ENCODE results near the gene FKBP5.

FKBP5 gene

DNA sequence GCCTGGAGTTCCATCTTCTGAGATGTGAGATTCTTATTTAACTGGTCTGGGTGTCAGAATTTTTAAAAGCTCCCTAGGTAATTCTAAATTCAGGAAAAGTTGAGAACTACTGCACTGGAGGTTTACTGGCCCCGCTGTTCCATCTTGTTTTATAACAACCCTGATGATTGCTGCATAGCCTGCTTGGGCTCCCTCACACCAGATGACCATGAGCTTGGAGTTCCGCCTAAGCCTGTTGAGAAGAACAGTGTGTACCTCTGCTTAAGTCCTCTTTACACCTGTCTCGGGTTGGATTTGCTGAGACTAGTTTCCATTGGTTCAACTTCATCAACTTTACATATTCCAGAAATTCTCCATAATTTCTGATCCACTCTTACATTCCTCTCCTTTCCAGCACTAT is 77.9 kb downstream of the FKBP5 start:
- Histone ChIP-seq H3K27me3 (ENCODE audit: insufficient read depth, low read length) (no peaks in the 10 kb centered on the region), H3K9ac (ENCODE audit: low read length) (no peak overlapping the region), H3K9me2 (ENCODE audit: low read depth, low read length) (no peaks in the 10 kb centered on the region), H3K4me1 (ENCODE audit: insufficient read depth, low read length, severe bottlenecking) (no peaks in the 10 kb centered on the region), H3K4me2 (ENCODE audit: low read length) (no peak overlapping the region), H3K79me2 (ENCODE audit: insufficient read depth, low read length) (no peaks in the 10 kb centered on the region), H3K36me3 (ENCODE audit: insufficient read depth, low read length) (peaks cover 83% of the 10 kb centered on the region), H3K27ac (ENCODE audit: low read depth, low read length, poor library complexity, severe bottlenecking) (no peak overlapping the region), H3F3A (ENCODE audit: insufficient read depth, low read length) (no peaks in the 10 kb centered on the region; the same call in 1 of the 2 replicates), H4K20me1 (ENCODE audit: insufficient read depth, low read length) (no peaks in the 10 kb centered on the region), H3K4me3 (ENCODE audit: low read depth, low read length, poor library complexity, severe bottlenecking) (no peak overlapping the region), H2AFZ (ENCODE audit: low read length) (no peak overlapping the region), H3K9me3 (ENCODE audit: low read length) (no peaks in the 10 kb centered on the region)
- TF ChIP-seq, protein P1, sequence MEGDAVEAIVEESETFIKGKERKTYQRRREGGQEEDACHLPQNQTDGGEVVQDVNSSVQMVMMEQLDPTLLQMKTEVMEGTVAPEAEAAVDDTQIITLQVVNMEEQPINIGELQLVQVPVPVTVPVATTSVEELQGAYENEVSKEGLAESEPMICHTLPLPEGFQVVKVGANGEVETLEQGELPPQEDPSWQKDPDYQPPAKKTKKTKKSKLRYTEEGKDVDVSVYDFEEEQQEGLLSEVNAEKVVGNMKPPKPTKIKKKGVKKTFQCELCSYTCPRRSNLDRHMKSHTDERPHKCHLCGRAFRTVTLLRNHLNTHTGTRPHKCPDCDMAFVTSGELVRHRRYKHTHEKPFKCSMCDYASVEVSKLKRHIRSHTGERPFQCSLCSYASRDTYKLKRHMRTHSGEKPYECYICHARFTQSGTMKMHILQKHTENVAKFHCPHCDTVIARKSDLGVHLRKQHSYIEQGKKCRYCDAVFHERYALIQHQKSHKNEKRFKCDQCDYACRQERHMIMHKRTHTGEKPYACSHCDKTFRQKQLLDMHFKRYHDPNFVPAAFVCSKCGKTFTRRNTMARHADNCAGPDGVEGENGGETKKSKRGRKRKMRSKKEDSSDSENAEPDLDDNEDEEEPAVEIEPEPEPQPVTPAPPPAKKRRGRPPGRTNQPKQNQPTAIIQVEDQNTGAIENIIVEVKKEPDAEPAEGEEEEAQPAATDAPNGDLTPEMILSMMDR (IDR thresholded peaks at IDR 0.05; ENCODE audit: low read length) = no peak
- no peak for TF ChIP-seq EZH2 (IDR thresholded peaks at IDR 0.05; ENCODE audit: borderline replicate concordance, low read length)

DNA sequence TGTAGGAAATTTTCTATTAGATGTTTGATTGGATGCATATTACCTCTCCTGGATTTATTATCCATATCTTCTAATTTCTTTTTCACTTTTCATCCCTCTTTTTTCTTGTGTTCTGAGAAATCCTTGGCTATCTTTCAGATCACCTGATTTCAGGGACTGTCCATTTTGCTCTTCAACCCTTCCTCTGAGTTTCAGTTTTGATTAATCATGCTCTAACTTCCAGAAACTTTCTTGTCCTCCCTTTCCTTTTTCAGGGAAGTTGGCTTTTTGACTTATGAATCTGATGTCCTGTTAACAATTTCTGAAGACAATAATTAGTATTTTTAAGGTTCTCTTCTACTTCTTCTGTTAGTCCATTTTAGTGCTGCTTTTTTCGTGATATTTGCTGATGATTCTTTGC is 79.1 kb downstream of the FKBP5 start:
- Histone ChIP-seq H3K9me3 (ENCODE audit: low read length) (no peaks in the 10 kb centered on the region), H3K36me3 (ENCODE audit: insufficient read depth, low read length) (peaks cover 81% of the 10 kb centered on the region), H3K79me2 (ENCODE audit: insufficient read depth, low read length) (no peaks in the 10 kb centered on the region), H3K4me2 (ENCODE audit: low read length) (no peak overlapping the region), H3K4me3 (ENCODE audit: low read depth, low read length, poor library complexity, severe bottlenecking) (no peak overlapping the region), H3K9me2 (ENCODE audit: low read depth, low read length) (no peaks in the 10 kb centered on the region), H3F3A (ENCODE audit: insufficient read depth, low read length) (no peaks in the 10 kb centered on the region; the same call in 1 of the 2 replicates), H3K4me1 (ENCODE audit: insufficient read depth, low read length, severe bottlenecking) (no peaks in the 10 kb centered on the region), H3K9ac (ENCODE audit: low read length) (no peak overlapping the region), H3K27me3 (ENCODE audit: insufficient read depth, low read length) (no peaks in the 10 kb centered on the region), H3K27ac (ENCODE audit: low read depth, low read length, poor library complexity, severe bottlenecking) (no peak overlapping the region), H2AFZ (ENCODE audit: low read length) (no peak overlapping the region), H4K20me1 (ENCODE audit: insufficient read depth, low read length) (no peaks in the 10 kb centered on the region)
- TF ChIP-seq, protein P1 (IDR thresholded peaks at IDR 0.05; ENCODE audit: low read length) = no peak
- TF ChIP-seq EZH2 (IDR thresholded peaks at IDR 0.05; ENCODE audit: borderline replicate concordance, low read length) = no peak

DNA sequence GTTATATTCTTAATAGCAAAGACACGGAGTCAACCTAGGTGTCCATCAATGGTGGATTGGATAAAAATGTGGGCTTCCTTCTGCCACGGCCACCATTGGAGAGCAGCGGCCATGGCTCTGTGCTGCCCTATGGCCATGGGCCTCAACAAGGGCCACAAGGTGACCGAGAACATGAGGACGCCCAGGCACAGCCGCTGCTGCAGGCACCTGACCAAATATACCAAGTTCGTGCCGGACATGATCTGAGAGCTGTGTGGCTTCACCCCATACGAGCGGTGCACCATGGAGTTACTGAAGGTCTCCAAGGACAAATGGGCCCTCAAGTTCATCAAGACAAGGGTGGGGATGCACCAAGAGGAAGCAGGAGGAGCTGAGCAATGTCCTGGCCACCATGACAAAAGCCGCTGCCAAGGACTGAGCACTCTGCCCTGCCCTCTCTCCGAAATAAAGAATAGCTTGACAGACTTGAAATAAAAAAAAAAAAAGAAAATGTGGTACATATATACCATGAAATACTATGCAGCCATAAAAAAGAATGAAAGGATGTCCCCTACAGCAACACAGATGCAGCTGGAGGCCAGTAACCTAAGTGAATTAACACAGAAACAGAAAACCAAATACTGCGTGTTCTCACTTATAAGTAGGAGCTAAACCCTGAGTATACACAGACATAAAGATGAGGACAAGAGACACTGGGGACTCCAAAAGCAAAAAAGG is 81.0 kb downstream of the FKBP5 start:
- H2AFZ ChIP-seq (ENCODE audit: low read length) = no peak overlapping the region
- H3K4me1 ChIP-seq (ENCODE audit: insufficient read depth, low read length, severe bottlenecking) = peaks cover 6% of the 10 kb centered on the region
- H3F3A ChIP-seq (ENCODE audit: insufficient read depth, low read length) = no peaks in the 10 kb centered on the region; the same call in 1 of the 2 replicates
- no peak overlapping the region for H3K9ac ChIP-seq (ENCODE audit: low read length)
- H3K79me2 ChIP-seq (ENCODE audit: insufficient read depth, low read length) = no peaks in the 10 kb centered on the region
- no peaks in the 10 kb centered on the region for H3K9me3 ChIP-seq (ENCODE audit: low read length)
- H3K27me3 ChIP-seq (ENCODE audit: insufficient read depth, low read length) = no peaks in the 10 kb centered on the region
- no peak for TF ChIP-seq EZH2 (IDR thresholded peaks at IDR 0.05; ENCODE audit: borderline replicate concordance, low read length)
- TF ChIP-seq, protein P1 (IDR thresholded peaks at IDR 0.05; ENCODE audit: low read length) = no peak
- no peak overlapping the region for H3K4me3 ChIP-seq (ENCODE audit: low read depth, low read length, poor library complexity, severe bottlenecking)
- H3K36me3 ChIP-seq (ENCODE audit: insufficient read depth, low read length) = peaks cover 72% of the 10 kb centered on the region
- no peak overlapping the region for H3K27ac ChIP-seq (ENCODE audit: low read depth, low read length, poor library complexity, severe bottlenecking)
- no peaks in the 10 kb centered on the region for H4K20me1 ChIP-seq (ENCODE audit: insufficient read depth, low read length)
- no peaks in the 10 kb centered on the region for H3K9me2 ChIP-seq (ENCODE audit: low read depth, low read length)
- H3K4me2 ChIP-seq (ENCODE audit: low read length) = no peak overlapping the region

All from OCI-LY1 (cell line).